Measurements from ENCODE around the gene ALLC. TPM values are rescaled to one million over a fixed set of nuclear protein-coding genes. Genes with fewer than 3 reads are reported as not detected.

ALLC gene
- total RNA-seq, 1 donor from 2014 or later = not detected

DNA sequence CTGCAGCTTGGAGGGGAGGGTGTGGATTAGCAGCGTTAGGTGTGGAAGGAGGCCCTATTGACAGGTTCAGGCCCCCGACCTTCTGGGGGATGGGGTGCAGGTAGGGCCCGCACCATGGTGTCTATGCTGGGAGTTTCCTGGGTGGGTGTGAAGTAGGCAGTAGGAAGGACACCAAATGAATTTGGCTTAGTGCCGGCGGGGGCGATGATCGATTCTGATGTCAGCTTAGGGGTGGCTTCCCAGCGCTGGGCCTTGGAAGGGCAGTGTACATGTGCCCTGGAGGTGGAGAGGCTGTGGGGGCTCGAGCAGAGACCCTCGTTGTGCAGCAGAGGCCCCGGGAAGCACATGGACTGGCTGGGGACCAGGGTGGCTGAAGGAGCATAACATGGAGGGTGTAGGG, 67.0 kb downstream of the ALLC start:
- Histone ChIP-seq H3K27ac (no peak overlapping the region), H3K36me3 (no peaks in the 10 kb centered on the region), H3K9me3 (no peaks in the 10 kb centered on the region), H3K4me1 (no peaks in the 10 kb centered on the region), H3K4me3 (no peak overlapping the region), H3K27me3 (no peaks in the 10 kb centered on the region)
- no peak for DNase-seq (ENCODE audit: low spot score in 2 of 2)
- TF ChIP-seq, protein P1, sequence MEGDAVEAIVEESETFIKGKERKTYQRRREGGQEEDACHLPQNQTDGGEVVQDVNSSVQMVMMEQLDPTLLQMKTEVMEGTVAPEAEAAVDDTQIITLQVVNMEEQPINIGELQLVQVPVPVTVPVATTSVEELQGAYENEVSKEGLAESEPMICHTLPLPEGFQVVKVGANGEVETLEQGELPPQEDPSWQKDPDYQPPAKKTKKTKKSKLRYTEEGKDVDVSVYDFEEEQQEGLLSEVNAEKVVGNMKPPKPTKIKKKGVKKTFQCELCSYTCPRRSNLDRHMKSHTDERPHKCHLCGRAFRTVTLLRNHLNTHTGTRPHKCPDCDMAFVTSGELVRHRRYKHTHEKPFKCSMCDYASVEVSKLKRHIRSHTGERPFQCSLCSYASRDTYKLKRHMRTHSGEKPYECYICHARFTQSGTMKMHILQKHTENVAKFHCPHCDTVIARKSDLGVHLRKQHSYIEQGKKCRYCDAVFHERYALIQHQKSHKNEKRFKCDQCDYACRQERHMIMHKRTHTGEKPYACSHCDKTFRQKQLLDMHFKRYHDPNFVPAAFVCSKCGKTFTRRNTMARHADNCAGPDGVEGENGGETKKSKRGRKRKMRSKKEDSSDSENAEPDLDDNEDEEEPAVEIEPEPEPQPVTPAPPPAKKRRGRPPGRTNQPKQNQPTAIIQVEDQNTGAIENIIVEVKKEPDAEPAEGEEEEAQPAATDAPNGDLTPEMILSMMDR (IDR thresholded peaks at IDR 0.05) = no peak
- intact Hi-C loops (cut with DNase I) = loop anchor here (5.0 kb wide), 1 partner anchor 57 kb away; no protein-coding TSS in a partner anchor

DNA sequence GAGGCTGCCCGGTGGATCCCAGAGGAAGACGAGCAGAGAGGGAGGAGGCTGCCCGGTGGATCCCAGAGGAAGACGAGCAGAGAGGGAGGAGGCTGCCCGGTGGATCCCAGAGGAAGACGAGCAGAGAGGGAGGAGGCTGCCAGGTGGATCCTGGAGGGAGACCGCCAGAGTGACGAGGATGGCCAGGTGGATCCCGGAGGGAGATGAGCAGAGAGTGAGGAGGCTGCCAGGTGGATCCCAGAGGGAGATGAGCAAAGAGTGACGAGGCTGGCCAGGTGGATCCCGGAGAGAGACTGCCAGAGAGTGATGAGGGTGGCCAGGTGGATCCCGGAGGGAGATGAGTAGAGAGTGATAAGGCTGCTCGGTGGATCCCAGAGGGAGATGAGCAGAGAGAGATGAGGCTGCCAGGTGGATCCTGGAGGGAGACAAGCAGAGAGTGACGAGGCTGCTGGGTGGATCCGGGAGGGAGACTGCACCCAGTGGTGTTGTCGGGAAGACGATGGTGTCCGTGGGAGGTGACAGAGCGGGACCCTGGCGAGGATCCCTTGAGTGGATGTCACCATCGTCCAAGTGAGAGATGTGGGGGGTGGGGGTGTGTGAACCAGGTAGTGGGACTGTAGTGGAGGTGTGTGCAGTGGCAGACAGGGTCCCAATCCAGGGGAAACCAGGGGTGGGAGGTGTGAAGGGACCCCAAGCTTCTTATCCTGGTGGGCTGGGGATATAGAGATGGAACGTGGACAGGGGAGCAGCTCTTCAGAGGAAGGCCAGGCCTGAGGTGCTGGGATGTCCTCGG, 67.7 kb downstream of the ALLC start:
- Histone ChIP-seq H3K4me1 (no peaks in the 10 kb centered on the region), H3K36me3 (no peaks in the 10 kb centered on the region), H3K4me3 (no peak overlapping the region), H3K9me3 (no peaks in the 10 kb centered on the region), H3K27ac (no peak overlapping the region), H3K27me3 (no peaks in the 10 kb centered on the region)
- TF ChIP-seq, protein P1 (IDR thresholded peaks at IDR 0.05) = no peak
- intact Hi-C loops (cut with DNase I) = loop anchor here (5.0 kb wide), 1 partner anchor 57 kb away; no protein-coding TSS in a partner anchor
- DNase-seq (ENCODE audit: low spot score in 2 of 2) = no peak

DNA sequence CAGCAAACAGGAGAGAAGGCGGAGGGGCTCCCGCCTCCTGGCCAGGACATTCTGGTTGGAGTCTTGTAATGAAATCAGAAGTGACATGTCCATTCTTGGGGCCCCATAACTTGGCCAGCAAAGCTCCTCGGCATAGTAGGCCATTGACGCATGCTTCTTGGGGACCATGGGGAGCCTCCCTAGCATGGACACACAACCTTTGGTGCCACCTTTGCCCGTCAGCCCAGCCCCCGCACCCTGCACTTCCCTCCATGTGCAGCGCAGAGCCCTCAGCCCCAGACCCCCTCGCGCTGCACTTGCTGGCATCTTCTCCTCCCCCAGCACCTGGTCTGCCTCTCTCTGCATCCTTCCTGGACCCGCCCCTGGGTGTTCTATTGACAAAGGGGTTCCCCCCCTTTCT, 68.5 kb downstream of the ALLC start:
- TF ChIP-seq, protein P1 (IDR thresholded peaks at IDR 0.05) = no peak

DNA sequence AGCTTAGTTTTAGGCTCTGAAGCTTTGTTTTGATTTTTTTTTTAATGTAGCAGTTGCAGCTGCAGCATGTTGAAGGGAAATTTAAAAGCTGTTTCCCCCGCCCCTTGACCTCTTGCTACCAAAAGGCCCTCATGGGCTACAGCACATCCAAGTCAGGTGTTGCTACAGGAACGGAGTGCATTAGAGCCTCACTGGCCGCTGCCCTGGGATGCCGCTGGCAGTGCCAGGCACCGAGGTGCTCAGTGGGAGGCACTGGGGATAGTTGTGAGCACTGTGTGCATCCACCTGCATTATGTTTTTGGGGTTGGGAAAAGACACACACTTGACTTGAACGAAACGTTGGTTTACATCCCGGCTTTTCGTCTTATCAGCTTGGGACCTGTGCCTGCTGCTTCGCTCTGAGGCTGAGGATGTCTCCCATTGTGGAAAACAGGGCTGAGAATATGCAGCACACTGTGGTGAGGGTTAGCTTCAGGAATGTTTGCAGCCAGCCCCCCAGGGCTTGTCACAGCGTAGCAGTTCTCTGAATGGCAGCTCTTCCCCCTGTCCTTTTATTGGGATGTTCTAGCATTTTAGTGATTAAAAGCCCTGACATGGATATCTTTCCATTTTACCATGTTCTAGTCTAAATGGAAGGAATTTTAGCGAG, 69.5 kb downstream of the ALLC start:
- H3K9me3 ChIP-seq = no peaks in the 10 kb centered on the region

More for the DNA sequence above, 68.5 kb downstream of the ALLC start:
- intact Hi-C loops (cut with DNase I) = loop anchor here (5.0 kb wide), 1 partner anchor 56 kb away; no protein-coding TSS in a partner anchor
- Histone ChIP-seq H3K9me3 (no peaks in the 10 kb centered on the region), H3K4me3 (no peak overlapping the region), H3K27ac (no peak overlapping the region), H3K4me1 (no peaks in the 10 kb centered on the region), H3K27me3 (no peaks in the 10 kb centered on the region), H3K36me3 (no peaks in the 10 kb centered on the region)
- no peak for DNase-seq (ENCODE audit: low spot score in 2 of 2)

More for the DNA sequence above, 69.5 kb downstream of the ALLC start:
- Histone ChIP-seq H3K4me1 (no peaks in the 10 kb centered on the region), H3K4me3 (peak overlapping the region in 1 of 2 donors; percentile 35), H3K27ac (no peak overlapping the region), H3K27me3 (no peaks in the 10 kb centered on the region), H3K36me3 (no peaks in the 10 kb centered on the region)
- TF ChIP-seq, protein P1 (IDR thresholded peaks at IDR 0.05) = no peak
- intact Hi-C loops (cut with DNase I) = loop anchor here (5.0 kb wide), 1 partner anchor 55 kb away; no protein-coding TSS in a partner anchor
- no peak for DNase-seq (ENCODE audit: low spot score in 2 of 2)

Data from ascending aorta (tissue), 2 donors.